HG03280 (cell line): ENCODE measurements around the gene FRMD4A.

Experiments
- ATAC-seq: cut with Tn5 transposase; IDR thresholded peaks from one replicate; pipeline ENCODE4 v1.9.1; 2021; ENCODE audit warnings: mild to moderate bottlenecking, moderate library complexity; ENCODE audit not compliant: unreplicated experiment

FRMD4A gene

GRCh38 chr10:13994932-13995331 is 335.8 kb downstream of the FRMD4A start:
- no peak for ATAC-seq

- ATAC-seq, result no peak
Observed at GRCh38 chr10:13993673-13994089, 337.0 kb downstream of the FRMD4A start.

GRCh38 chr10:13993169-13993568 is 337.6 kb downstream of the FRMD4A start:
- ATAC-seq, result no peak

- ATAC-seq, result no peak
Observed at GRCh38 chr10:13991353-13991752, 339.4 kb downstream of the FRMD4A start.

- ATAC-seq, result no peak
Observed at GRCh38 chr10:13990946-13991345, 339.8 kb downstream of the FRMD4A start.

GRCh38 chr10:13990392-13990805 is 340.3 kb downstream of the FRMD4A start:
- ATAC-seq, result no peak

GRCh38 chr10:13989616-13990015 is 341.1 kb downstream of the FRMD4A start:
- ATAC-seq, result no peak

- no peak for ATAC-seq
Observed at GRCh38 chr10:13987446-13987845, 343.3 kb downstream of the FRMD4A start.

GRCh38 chr10:13984647-13985155 is 346.0 kb downstream of the FRMD4A start:
- ATAC-seq, result no peak

- ATAC-seq, result no peak
Observed at GRCh38 chr10:13983035-13983434, 347.7 kb downstream of the FRMD4A start.

GRCh38 chr10:13978533-13979115 is 352.1 kb downstream of the FRMD4A start:
- ATAC-seq, result no peak

- ATAC-seq, result no peak
Observed at GRCh38 chr10:13977861-13978532, 352.7 kb downstream of the FRMD4A start.

- ATAC-seq, result no peak
Observed at GRCh38 chr10:13973742-13974141, 357.0 kb downstream of the FRMD4A start.

- no peak for ATAC-seq
Observed at GRCh38 chr10:13972609-13973008, 358.1 kb downstream of the FRMD4A start.

- no peak for ATAC-seq
Observed at GRCh38 chr10:13971601-13972475, 358.9 kb downstream of the FRMD4A start.

- ATAC-seq, result no peak
Observed at GRCh38 chr10:13970957-13971353, 359.8 kb downstream of the FRMD4A start.

- ATAC-seq, result no peak
Observed at GRCh38 chr10:13970236-13970956, 360.3 kb downstream of the FRMD4A start.

- ATAC-seq, result no peak
Observed at GRCh38 chr10:13969792-13970140, 361.0 kb downstream of the FRMD4A start.

- no peak for ATAC-seq
Observed at GRCh38 chr10:13969118-13969791, 361.5 kb downstream of the FRMD4A start.

- no peak for ATAC-seq
Observed at GRCh38 chr10:13961853-13962252, 368.9 kb downstream of the FRMD4A start.
